HCT116 (cell line): ENCODE measurements around the gene MYLK4. TPM values are rescaled to one million over a fixed set of nuclear protein-coding genes. Genes with fewer than 3 reads are reported as not detected.

Experiments
- ATAC-seq: fragments of 200-7000 bp; cut with Tn5 transposase; 2 replicates; pipeline ENCODE4 v1.9.1; 2020; ENCODE audit warnings: mild to moderate bottlenecking, moderate library complexity
- BruUV-seq: library from RNA; stranded (reverse); fragments of 400-500 nt; replicated peaks from 2 replicates; lab custom pipeline; 2021; lab: Mats Ljungman, UMichigan
- CTCF ChIA-PET: fragments of 300-600 bp; sonication (Branson Sonifier 250); formaldehyde crosslinking; loops from one replicate; lab custom pipeline; 2021; ENCODE audit warnings: antibody characterized with exemption; lab: Charles Lee
- POLR2A ChIA-PET: fragments of 300-600, 350-600 bp; sonication (Branson Sonifier 250); formaldehyde crosslinking; loops from one replicate; lab custom pipeline; 2021; ENCODE audit warnings: antibody characterized with exemption; lab: Charles Lee
- RAD21 ChIA-PET, 2 experiments: fragments of 300-600 bp; sonication (Branson Sonifier 250); formaldehyde crosslinking; loops; one replicate each; lab custom pipeline; 2023; ENCODE audit warnings: low total read pairs in 2 of 2; ENCODE audit not compliant: uncharacterized antibody in 2 of 2, unreplicated experiment in 2 of 2, low non-redundant PET in 1 of 2; lab: Charles Lee
- DNase-seq: peaks from one replicate; pipeline ENCODE4 v3.0.0-alpha.2; 2010; ENCODE audit warnings: low read depth, low spot score
- H2AFZ ChIP-seq: fragments of 200-600 bp; shearing (Covaris generic), sonication (generic); 2 replicates; pipeline ENCODE4 v1.6.1; 2017; ENCODE audit warnings: low read depth, mixed run types, mixed read lengths, antibody characterized with exemption, low read length; ENCODE audit not compliant: poor library complexity, severe bottlenecking
- H3K27ac ChIP-seq: 2 replicates; pipeline ENCODE4 v1.5.1; 2012; ENCODE audit warnings: low read depth, low read length
- H3K27me3 ChIP-seq: fragments of 200-600 bp; sonication (generic); 2 replicates; pipeline ENCODE4 v1.6.1; 2016; ENCODE audit warnings: mixed run types, low read length, mixed read lengths; ENCODE audit not compliant: insufficient read depth
- H3K36me3 ChIP-seq, 2 experiments: fragments of 200-500 bp in 1 of 2; fragments of 200-600 bp in 1 of 2; sonication (Bioruptor generic) in 1 of 2; sonication (generic) in 1 of 2; 2 replicates each; pipeline versions ENCODE4 v1.5.1 to v1.6.1; 2014 to 2016; ENCODE audit warnings: low read length in 2 of 2, inconsistent platforms in 1 of 2, mixed read lengths in 1 of 2, mixed run types in 1 of 2; ENCODE audit not compliant: insufficient read depth in 2 of 2, control insufficient read depth in 1 of 2
- H3K4me1 ChIP-seq, 2 experiments: fragments of 200-600 bp in 1 of 2; sonication (generic) in 1 of 2; 2 replicates each; pipeline versions ENCODE4 v1.5.1 to v1.6.1; 2012 to 2017; ENCODE audit warnings: low read length in 2 of 2, inconsistent platforms in 1 of 2, mild to moderate bottlenecking in 1 of 2, mixed read lengths in 1 of 2, mixed run types in 1 of 2, moderate library complexity in 1 of 2; ENCODE audit not compliant: insufficient read depth in 2 of 2, control insufficient read depth in 1 of 2
- H3K4me2 ChIP-seq: fragments of 200-600 bp; sonication (generic); 2 replicates; pipeline ENCODE4 v1.6.1; 2017; ENCODE audit warnings: mixed run types, low read length, mixed read lengths
- H3K4me3 ChIP-seq, 2 experiments: fragments of 200-600 bp in 1 of 2; sonication (generic) in 1 of 2; replicated peaks in 1 of 2; 2 replicates each; pipeline ENCODE4 v1.5.1; 2011 to 2016; ENCODE audit warnings: low read length in 2 of 2, control low read depth in 1 of 2, low read depth in 1 of 2, mild to moderate bottlenecking in 1 of 2, mixed read lengths in 1 of 2, mixed run types in 1 of 2
- H3K79me2 ChIP-seq: fragments of 200-600 bp; sonication (generic); 2 replicates; pipeline ENCODE4 v1.6.1; 2017; ENCODE audit warnings: mild to moderate bottlenecking, mixed run types, low read length, moderate library complexity, mixed read lengths; ENCODE audit not compliant: insufficient read depth
- H3K9ac ChIP-seq: fragments of 200-600 bp; sonication (generic); 2 replicates; pipeline ENCODE4 v1.6.1; 2016; ENCODE audit warnings: low read length, mixed read lengths
- H3K9me2 ChIP-seq: fragments of 200-600 bp; sonication (generic), shearing (Covaris generic); 2 replicates; pipeline ENCODE4 v1.6.1; 2017; ENCODE audit warnings: mixed run types, mild to moderate bottlenecking, moderate library complexity; ENCODE audit not compliant: insufficient read depth
- H3K9me3 ChIP-seq, 2 experiments: fragments of 200-500 bp in 1 of 2; fragments of 200-600 bp in 1 of 2; sonication (Bioruptor generic) in 1 of 2; sonication (generic) in 1 of 2; 2 replicates each; pipeline ENCODE4 v1.6.1; 2014 to 2017; ENCODE audit warnings: low read length in 2 of 2, mixed read lengths in 2 of 2, inconsistent platforms in 1 of 2, low read depth in 1 of 2, mild to moderate bottlenecking in 1 of 2, mixed run types in 1 of 2, moderate library complexity in 1 of 2; ENCODE audit not compliant: control insufficient read depth in 1 of 2, insufficient read depth in 1 of 2
- H4K20me1 ChIP-seq: fragments of 200-600 bp; sonication (generic), shearing (Covaris generic); 2 replicates; pipeline ENCODE4 v1.6.1; 2017; ENCODE audit warnings: mixed run types, mild to moderate bottlenecking, moderate library complexity; ENCODE audit not compliant: insufficient read depth
- CBX3 ChIP-seq: IDR thresholded peaks from 2 replicates; pipeline ENCODE4 v1.6.1; 2012; ENCODE audit warnings: low read depth
- CEBPB ChIP-seq: IDR thresholded peaks from 2 replicates; pipeline ENCODE4 v1.6.1; 2012; ENCODE audit warnings: low read depth
- EGR1 ChIP-seq: IDR thresholded peaks from 2 replicates; pipeline ENCODE4 v1.6.1; 2012; ENCODE audit warnings: low read depth
- ELF1 ChIP-seq: IDR thresholded peaks from 2 replicates; pipeline ENCODE4 v1.6.1; 2012; ENCODE audit warnings: low read depth, borderline replicate concordance
- EZH2 ChIP-seq: fragments of 200-600 bp; sonication (generic); IDR thresholded peaks from 2 replicates; pipeline ENCODE4 v1.6.1; 2017; ENCODE audit warnings: antibody characterized with exemption, mixed run types
- POLR2A ChIP-seq: IDR thresholded peaks from 2 replicates; pipeline ENCODE4 v1.7.0; 2011; ENCODE audit warnings: borderline replicate concordance; ENCODE audit not compliant: insufficient read depth, insufficient read length; ENCODE audit errors: extremely low read depth
- POLR2AphosphoS5 ChIP-seq: IDR thresholded peaks from 2 replicates; pipeline ENCODE4 v1.6.1; 2011; ENCODE audit warnings: mild to moderate bottlenecking, low read depth, low read length, moderate library complexity
- RAD21 ChIP-seq: IDR thresholded peaks from 2 replicates; pipeline ENCODE4 v1.6.1; 2012; ENCODE audit warnings: low read depth, mild to moderate bottlenecking
- SIN3A ChIP-seq: IDR thresholded peaks from 2 replicates; pipeline ENCODE4 v1.6.1; 2012; ENCODE audit warnings: low read depth
- SP1 ChIP-seq: IDR thresholded peaks from 2 replicates; pipeline ENCODE4 v1.6.1; 2012; ENCODE audit warnings: low read depth
- TCF7L2 ChIP-seq: IDR thresholded peaks from 2 replicates; pipeline ENCODE4 v1.7.0; 2011; ENCODE audit warnings: borderline replicate concordance, inconsistent platforms; ENCODE audit not compliant: insufficient read depth, insufficient read length; ENCODE audit errors: extremely low read depth
- YY1 ChIP-seq: IDR thresholded peaks from 2 replicates; pipeline ENCODE4 v1.6.1; 2011; ENCODE audit warnings: low read length, low read depth, moderate library complexity, mild to moderate bottlenecking; ENCODE audit not compliant: insufficient replicate concordance; ENCODE audit errors: extremely low read depth
- intact Hi-C: fragments of 100-400 bp; cut with micrococcal nuclease; formaldehyde crosslinking; loops from 2 replicates; pipeline ENCODE4 v1.10.0; 2022
- total RNA-seq: library from RNA; stranded (reverse); gene quantifications from one replicate; pipeline ENCODE4 v1.2.1, GENCODE V29; 2021; ENCODE audit not compliant: unreplicated experiment
- TF ChIP-seq, protein P1 (sequence below): IDR thresholded peaks from 2 replicates; pipeline ENCODE4 v1.6.1; 2012; ENCODE audit warnings: low read depth
- TF ChIP-seq, protein P2 (sequence below): IDR thresholded peaks from 2 replicates; pipeline ENCODE4 v1.6.1; 2012
- TF ChIP-seq, protein P3 (sequence below), 3 experiments: fragments of 200-600 bp in 1 of 3; sonication (generic) in 1 of 3; IDR thresholded peaks in 2 of 3; conservative IDR thresholded peaks in 1 of 3; 2 replicates each; pipeline ENCODE4 v1.5.1; 2012 to 2017; ENCODE audit warnings: low read depth in 2 of 3, low read length in 2 of 3, antibody characterized with exemption in 1 of 3, borderline replicate concordance in 1 of 3, control low read depth in 1 of 3, mild to moderate bottlenecking in 1 of 3, mixed read lengths in 1 of 3, mixed run types in 1 of 3, moderate library complexity in 1 of 3; ENCODE audit not compliant: insufficient read depth in 1 of 3
- TF ChIP-seq, protein P4 (sequence below): IDR thresholded peaks from 2 replicates; pipeline ENCODE4 v1.6.1; 2012

Gene MYLK4
- total RNA-seq, 1 experiment from 2014 or later = 0.27 TPM

DNA sequence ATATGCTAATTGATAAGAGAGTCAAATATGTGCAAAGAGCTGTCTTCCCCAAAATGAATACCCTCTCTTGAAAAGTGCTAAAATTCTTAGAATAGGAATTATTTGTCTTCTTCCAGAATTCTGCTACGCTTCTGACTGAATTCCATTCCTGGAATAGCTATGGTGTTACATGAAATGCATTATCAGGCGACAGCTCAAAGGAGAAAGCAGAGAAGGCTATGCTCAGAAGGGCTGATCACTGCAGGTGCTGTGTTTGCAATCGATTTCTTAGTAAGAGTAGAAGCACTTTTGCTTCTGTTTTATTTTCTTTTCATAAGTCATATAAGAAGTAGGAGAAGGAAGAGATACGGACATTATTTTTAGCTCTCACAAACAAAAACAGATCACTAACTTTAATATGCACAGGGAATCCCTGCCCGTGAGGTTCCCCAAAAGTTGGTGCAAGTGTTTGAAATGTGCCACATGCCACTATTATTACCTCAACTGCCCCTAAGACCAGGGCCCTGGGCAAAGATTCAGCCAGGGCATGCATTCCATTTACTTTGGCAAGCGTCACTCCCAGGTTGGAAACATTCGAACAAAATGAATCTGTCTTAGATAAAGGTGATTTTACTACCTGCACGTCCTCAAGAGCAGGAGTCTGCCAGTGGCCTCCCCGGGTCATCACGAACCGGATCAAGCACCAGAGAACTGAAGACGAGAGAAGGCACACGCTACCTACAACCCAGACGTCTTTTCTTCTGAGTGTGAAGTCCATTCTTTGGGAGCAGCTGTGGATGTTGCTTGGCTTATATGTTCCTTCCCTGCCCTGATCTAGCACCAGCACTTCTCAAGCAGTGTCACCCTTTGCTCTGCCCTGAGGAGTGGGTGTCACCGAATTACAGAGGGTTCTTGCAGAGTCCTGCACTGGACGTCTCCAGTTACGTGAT lies 7.2 kb downstream of the MYLK4 start:
- POLR2A ChIA-PET = no interaction called here
- intact Hi-C loops = loop anchor here (1.0 kb wide), 1 partner anchor 1147 kb away; no protein-coding TSS in a partner anchor

More for the DNA sequence above, 7.2 kb downstream of the MYLK4 start:
- no peaks in the 10 kb centered on the region for H3K9me2 ChIP-seq
- H3K4me2 ChIP-seq = no peak overlapping the region
- no peaks in the 10 kb centered on the region for H3K79me2 ChIP-seq
- H2AFZ ChIP-seq = no peak overlapping the region
- TF ChIP-seq, protein P1, sequence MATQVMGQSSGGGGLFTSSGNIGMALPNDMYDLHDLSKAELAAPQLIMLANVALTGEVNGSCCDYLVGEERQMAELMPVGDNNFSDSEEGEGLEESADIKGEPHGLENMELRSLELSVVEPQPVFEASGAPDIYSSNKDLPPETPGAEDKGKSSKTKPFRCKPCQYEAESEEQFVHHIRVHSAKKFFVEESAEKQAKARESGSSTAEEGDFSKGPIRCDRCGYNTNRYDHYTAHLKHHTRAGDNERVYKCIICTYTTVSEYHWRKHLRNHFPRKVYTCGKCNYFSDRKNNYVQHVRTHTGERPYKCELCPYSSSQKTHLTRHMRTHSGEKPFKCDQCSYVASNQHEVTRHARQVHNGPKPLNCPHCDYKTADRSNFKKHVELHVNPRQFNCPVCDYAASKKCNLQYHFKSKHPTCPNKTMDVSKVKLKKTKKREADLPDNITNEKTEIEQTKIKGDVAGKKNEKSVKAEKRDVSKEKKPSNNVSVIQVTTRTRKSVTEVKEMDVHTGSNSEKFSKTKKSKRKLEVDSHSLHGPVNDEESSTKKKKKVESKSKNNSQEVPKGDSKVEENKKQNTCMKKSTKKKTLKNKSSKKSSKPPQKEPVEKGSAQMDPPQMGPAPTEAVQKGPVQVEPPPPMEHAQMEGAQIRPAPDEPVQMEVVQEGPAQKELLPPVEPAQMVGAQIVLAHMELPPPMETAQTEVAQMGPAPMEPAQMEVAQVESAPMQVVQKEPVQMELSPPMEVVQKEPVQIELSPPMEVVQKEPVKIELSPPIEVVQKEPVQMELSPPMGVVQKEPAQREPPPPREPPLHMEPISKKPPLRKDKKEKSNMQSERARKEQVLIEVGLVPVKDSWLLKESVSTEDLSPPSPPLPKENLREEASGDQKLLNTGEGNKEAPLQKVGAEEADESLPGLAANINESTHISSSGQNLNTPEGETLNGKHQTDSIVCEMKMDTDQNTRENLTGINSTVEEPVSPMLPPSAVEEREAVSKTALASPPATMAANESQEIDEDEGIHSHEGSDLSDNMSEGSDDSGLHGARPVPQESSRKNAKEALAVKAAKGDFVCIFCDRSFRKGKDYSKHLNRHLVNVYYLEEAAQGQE = no peak
- TF ChIP-seq SP1 = no peak
- TF ChIP-seq CEBPB = no peak
- TF ChIP-seq ELF1 = no peak
- TF ChIP-seq, protein P2, sequence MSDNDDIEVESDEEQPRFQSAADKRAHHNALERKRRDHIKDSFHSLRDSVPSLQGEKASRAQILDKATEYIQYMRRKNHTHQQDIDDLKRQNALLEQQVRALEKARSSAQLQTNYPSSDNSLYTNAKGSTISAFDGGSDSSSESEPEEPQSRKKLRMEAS = no peak
- no peak for TF ChIP-seq CBX3
- TF ChIP-seq EZH2 = no peak
- TF ChIP-seq YY1 = no peak
- no peak for TF ChIP-seq POLR2AphosphoS5
- no peak for TF ChIP-seq EGR1
- TF ChIP-seq TCF7L2 = no peak
- no peak for TF ChIP-seq RAD21
- no peak for TF ChIP-seq SIN3A
- no peak for TF ChIP-seq POLR2A
- TF ChIP-seq, protein P3, sequence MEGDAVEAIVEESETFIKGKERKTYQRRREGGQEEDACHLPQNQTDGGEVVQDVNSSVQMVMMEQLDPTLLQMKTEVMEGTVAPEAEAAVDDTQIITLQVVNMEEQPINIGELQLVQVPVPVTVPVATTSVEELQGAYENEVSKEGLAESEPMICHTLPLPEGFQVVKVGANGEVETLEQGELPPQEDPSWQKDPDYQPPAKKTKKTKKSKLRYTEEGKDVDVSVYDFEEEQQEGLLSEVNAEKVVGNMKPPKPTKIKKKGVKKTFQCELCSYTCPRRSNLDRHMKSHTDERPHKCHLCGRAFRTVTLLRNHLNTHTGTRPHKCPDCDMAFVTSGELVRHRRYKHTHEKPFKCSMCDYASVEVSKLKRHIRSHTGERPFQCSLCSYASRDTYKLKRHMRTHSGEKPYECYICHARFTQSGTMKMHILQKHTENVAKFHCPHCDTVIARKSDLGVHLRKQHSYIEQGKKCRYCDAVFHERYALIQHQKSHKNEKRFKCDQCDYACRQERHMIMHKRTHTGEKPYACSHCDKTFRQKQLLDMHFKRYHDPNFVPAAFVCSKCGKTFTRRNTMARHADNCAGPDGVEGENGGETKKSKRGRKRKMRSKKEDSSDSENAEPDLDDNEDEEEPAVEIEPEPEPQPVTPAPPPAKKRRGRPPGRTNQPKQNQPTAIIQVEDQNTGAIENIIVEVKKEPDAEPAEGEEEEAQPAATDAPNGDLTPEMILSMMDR (IDR thresholded peaks at IDR 0.05 in 2 of 3, conservative IDR thresholded peaks at IDR 0.05 in 1 of 3; ENCODE audit: borderline replicate concordance in 1 of 3, insufficient read depth in 1 of 3, low read depth in 2 of 3, low read length in 2 of 3) = no peak
- TF ChIP-seq, protein P4, sequence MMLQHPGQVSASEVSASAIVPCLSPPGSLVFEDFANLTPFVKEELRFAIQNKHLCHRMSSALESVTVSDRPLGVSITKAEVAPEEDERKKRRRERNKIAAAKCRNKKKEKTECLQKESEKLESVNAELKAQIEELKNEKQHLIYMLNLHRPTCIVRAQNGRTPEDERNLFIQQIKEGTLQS = no peak
- H3K27me3 ChIP-seq = no peaks in the 10 kb centered on the region
- H3K27ac ChIP-seq = no peak overlapping the region
- no peaks in the 10 kb centered on the region for H4K20me1 ChIP-seq
- DNase-seq (no peak), ATAC-seq (no peak)
- no peak overlapping the region for H3K4me3 ChIP-seq
- no peak overlapping the region for H3K9ac ChIP-seq
- ChIA-PET RAD21 (no interaction called here), CTCF (interaction anchor here (1.5 kb wide), 1 partner anchor 8 kb away, joined by 4 read pairs; no protein-coding TSS in a partner anchor)
- peaks cover 0 to 6% of the 10 kb centered on the region in 2 experiments; a peak in 1 of 4 replicates for H3K4me1 ChIP-seq
- H3K9me3 ChIP-seq = no peaks in the 10 kb centered on the region
- no TSS peak for BruUV-seq
- H3K36me3 ChIP-seq = no peaks in the 10 kb centered on the region
